ENCODE measurements around the gene FYCO1.

Gene FYCO1

DNA sequence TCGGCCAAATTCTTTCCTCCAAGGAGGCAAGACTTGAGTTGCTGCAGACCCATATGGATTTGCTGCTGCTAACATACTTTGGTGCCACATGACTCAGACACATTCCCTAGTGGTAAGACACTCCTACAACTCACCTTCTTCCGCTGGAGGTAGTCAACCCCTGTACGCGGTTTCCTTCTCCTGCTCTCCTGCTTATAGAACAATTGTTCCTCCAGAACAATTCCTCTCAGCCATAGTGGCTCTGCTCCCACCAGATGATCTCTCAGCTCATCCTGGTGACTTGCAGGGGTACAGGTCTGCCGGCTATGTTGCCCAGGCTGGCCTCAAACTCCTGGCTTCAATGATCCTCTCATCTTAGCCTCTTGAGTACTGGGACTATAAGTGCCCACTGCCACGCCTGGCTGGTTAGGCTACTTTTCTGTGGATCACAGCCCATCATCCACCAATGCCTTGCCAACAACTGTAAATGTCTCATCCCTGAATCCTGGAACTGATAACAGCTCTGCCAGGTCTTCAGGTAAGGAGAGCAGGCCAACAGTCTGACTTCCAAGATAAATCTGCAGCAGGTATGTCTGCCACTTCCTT lies 54.8 kb downstream of the FYCO1 start:
- no peak for DNase-seq

DNA sequence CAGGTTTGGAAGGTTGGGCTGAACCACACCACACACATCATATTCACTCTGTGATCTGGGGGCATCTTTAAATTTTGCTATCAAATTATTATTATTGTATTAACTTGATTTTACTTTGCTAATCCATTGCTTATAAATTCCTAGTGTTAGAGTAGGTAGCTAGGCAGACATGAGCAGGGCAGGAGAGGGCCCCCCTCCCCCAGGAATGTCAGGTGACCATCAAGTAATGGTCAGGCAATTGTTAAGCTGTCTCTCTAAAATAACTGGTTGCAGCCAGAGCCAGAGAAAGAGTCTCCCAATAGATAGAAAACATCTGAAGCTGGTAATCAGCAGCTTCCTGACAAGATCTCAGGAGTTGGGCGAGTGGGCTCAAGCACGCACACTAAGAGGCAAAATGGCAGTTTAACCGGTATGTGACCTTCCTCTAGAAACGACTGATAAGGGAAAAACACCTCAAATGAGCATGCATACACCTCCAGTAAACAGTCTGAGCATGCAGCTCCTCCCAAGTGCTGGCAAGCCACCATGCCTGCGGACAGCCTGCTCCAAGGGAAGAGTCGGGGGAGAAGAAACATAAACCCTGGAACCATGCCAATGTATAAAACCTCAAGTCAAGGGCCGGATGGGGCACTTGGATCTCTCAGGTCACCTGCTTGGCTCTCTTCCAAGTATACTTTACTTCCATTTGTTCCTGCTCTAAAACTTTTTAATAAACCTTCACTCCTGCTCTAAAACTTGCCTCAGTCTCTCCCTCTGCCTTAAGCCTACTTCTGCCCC lies 55.4 kb downstream of the FYCO1 start:
- DNase-seq, result no peak

- no peak for DNase-seq
Measured at GRCh38 chr3:45939341-45939771, 56.3 kb downstream of the FYCO1 start.

- DNase-seq, result peak; percentile 75
Measured at GRCh38 chr3:45938864-45939263, 56.8 kb downstream of the FYCO1 start.

DNA sequence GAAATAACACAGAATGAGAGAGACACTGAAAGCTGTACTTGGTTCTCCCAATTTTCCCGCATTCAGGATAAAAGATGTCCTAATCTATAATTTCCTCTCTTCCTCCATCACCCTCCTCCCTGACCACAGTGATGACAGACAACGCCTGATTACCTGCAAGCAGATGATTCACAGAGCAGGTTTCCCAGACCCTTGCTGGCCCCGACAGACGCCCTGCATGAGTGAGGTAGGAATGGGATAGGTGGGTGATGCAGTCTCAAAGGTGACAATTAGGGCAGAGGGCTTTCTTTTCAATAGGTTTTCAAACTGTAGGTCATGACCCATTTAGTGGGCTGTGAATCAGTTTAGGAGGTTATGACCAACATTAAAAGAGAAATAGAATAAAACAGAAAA lies 57.6 kb downstream of the FYCO1 start:
- DNase-seq, result no peak

DNA sequence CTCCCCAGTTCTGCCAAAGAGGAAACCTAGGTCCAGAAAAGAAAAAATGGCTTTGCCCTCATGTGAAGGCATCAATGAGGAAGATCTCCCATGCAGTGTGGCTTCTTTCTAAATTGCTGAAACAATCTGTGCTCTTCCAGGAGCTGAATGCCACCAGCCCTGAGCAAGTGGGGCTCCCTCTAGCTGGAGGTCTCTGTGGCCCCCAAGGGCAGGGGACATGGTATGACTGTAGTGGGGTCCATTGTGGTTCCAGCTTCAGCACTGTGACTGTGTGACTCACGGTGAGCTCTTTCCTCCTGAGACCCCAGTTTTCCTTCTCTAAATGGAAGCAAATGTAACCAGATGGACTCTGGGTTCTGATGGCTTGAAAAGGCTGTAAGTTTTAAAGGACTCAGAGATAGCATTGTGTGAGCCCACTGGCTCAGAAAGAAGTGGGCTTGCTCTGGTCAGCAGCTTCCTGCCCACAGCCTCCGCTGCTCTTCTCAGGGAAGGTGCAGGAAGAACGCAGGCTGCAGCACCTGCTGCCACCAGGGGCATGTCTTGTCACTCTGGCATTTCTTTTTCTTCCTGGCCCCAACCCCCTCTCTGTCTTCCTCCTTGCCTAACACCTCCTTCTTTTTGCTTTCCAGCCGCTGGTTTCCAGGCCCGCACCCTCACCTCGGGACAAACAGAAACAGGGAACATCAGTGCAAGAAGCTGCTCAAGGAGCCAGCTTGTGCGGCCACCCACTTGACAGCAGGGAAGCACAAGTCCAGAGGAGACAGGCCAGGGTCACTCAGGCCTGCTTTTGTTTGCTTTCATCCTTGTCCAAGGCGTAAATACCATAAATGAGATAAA lies 58.2 kb downstream of the FYCO1 start:
- DNase-seq, result no peak

- no peak for DNase-seq
Measured at GRCh38 chr3:45936261-45936660, 59.4 kb downstream of the FYCO1 start.

DNA sequence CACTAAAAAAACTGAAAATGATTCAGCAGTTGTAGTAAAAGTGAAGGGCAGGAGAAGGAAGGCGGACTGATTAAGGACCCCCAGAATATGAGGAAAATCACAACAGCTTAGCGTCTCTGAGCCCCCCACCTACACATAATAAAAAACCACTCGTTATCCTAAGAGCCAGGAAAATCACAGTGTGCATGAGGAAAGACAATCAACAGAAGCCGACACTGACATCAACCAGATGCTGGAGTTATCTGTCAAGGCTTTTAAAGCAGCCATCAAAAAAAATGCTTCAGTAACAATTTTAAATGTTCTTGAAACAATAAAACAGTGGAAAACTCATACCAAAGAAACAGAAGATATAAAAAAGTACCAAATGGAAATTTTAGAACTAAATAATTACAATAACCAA lies 62.0 kb downstream of the FYCO1 start:
- no peak for DNase-seq

DNA sequence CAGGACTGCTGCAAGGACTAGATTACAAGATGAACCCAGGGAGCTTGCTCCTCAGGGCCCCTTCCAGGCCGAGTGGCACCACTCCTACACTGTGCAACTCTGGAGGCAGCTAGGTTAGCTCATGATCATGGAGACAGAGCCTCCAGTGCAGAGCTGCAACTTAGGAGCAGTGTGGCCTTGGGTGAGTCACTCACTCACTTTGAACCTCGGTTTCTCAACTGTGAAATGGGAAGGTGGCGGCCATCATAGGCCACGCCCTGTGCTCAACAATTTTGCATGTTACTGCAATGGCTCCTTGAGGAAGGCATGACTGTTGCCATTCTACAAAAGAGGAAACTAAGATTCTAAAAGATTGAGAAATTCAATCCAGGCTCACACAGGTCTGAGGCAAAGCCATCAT lies 63.5 kb downstream of the FYCO1 start:
- no peak for DNase-seq

GRCh38 chr3:45931496-45931895 lies 64.1 kb downstream of the FYCO1 start:
- DNase-seq, result no peak

DNA sequence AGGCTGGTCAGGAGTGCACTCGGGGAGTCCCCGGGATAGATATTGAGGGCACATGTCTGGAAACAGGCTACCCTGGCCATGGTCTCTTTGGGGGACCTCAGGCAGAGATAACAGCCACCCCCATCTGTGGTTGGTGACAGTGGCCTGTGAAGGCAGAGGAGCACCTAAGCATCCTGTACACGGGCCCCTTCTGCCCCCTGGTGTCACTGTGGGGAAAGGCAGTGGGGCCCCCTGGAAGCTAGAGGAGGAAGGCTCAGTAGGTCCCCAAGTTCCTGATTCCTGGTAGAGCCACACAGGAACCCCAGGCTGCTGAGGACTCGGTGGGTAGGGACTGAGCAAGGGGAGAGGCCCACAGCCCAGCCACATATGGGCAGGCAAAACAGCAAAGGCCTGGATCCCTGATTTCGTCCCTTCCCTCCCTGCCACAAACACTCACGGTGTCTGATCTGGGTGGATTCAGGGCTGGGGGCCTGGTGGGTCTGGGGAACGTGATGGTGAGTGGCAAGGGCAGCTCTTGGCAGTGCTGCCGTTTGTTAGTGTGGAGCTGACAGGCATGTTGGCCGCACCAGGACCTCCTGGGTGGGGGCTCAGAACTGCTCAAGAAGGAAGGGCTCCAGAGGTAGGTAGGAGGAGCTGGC lies 66.5 kb downstream of the FYCO1 start:
- DNase-seq, result peak; percentile 53

DNA sequence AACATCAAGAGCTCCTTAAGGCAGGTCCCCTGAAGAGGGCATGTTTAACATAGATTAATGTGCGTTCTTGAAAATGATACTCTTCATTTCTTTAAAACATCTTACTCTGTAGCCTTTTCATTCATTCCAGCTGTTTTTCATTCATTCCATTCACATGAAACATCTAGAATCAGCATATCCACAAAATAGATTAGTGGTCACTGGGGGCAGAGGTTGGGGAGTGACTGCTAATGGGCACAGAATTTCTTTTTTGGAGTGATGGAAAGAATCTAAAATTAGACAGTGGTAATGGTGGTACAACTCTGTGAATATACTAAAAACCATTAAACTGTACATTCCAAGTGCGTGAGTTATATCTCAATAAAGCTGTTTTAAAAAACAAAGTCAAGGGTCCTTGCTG lies 67.7 kb downstream of the FYCO1 start:
- DNase-seq, result no peak

DNA sequence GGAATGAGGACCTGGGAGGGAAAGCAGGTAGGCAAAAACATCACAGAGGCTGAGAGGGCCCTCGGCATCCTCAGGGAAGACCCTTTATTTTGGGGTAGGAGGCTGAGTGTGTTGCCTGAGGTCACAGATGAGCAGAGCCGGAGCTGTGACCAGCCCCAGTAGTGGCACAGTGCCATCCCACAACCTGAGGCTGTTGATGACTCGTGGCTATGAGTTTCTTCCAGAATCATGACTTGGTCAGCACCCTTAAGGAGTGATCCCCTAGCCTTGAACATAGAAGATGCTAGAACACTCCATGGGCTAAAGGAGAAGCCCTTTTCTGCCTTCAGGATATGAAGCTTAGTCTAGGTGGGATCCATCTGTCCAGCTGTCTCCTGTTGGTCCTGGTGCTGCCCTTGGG lies 71.9 kb downstream of the FYCO1 start:
- DNase-seq, result no peak

- DNase-seq, result no peak
Measured at GRCh38 chr3:45922950-45923590, 72.6 kb downstream of the FYCO1 start.

DNA sequence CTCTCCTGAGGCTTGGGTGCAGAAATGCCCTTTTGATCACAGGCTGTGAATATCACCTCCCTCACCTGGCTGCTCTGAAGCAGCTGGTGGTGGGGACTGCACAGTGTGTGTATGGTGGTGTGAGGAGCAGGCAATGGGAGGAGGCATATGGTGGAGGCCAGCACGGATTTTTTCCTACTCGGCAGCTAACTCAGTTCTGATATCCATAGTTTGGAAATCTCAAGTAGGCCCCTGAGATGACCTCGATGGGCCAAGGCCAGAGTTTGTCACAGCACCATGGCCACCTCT lies 73.6 kb downstream of the FYCO1 start:
- DNase-seq, result no peak

- no peak for DNase-seq
Measured at GRCh38 chr3:45921158-45922038, 74.2 kb downstream of the FYCO1 start.

GRCh38 chr3:45917146-45917898 lies 78.3 kb downstream of the FYCO1 start:
- no peak for DNase-seq

DNA sequence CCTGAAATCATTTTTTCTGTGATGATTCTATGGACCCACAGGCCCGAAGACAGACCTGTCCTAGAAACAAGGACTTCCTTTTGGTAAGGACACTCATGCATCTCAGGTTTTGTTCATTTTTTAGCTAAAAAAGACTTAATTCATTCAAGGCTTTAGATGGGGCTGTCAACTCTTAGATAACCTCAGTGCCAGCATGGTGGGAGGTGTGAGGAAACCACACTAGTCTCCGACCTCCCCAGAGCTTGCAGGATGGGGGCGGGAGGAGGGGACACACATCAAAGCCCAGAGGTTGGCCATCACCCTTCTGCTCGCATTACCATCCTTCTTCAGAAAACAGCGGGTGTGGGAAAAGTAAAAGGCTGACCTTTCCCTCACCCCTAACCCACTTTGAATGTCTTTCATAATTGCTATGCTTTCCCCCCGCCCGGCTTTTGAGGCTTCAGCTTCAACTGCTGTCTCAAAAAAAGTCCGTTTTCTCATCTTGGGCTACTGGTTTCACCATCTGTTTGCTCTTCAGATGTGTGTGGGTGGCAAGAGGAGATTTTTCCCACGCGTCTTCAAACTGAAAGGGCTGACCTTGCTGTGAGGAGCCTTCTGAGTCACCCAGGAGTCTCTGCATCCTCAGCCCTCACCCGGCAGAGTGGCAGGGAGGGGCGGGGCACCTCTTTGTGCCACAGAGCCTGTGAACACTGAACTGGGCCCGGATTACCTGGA lies 79.9 kb downstream of the FYCO1 start:
- peak; percentile 57 for DNase-seq

- DNase-seq, result no peak
Measured at GRCh38 chr3:45915059-45915439, 80.6 kb downstream of the FYCO1 start.

DNA sequence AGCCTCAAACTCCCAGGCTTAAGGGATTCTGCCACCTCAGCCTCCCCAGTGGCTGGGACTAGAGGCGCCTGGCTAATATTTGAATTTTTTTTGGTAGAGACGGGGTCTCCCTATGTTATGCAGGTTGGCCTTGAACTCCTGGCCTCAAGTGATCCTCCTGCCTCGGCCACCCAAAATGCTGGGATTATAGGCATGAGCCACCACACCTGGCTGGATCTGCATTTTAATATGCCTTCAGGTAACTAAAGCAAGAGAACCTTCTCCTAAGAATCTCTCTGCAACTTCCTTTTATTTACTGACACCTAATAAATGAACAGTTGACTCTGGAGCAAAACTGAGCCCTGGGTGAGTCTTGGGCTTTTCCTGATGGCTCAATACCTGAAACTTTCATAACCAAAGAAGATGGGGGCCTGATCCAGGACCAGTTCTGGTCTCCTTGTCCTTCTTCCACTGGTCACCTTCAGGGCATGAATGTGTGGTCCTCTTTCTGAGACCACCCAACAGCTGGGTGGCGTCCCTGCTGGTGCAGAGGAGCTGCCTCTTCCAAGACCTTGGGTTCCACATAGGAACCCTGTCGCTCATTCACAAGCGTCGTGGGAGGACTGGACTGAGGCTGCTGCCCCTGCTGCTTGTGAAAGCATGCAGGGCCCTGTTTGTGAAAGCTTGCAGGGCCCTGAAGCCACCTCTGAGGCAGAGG lies 81.1 kb downstream of the FYCO1 start:
- no peak for DNase-seq

Measured in T-helper 9 cell (primary cell).